ENCODE measurements around the gene PPIL4.

DNA sequence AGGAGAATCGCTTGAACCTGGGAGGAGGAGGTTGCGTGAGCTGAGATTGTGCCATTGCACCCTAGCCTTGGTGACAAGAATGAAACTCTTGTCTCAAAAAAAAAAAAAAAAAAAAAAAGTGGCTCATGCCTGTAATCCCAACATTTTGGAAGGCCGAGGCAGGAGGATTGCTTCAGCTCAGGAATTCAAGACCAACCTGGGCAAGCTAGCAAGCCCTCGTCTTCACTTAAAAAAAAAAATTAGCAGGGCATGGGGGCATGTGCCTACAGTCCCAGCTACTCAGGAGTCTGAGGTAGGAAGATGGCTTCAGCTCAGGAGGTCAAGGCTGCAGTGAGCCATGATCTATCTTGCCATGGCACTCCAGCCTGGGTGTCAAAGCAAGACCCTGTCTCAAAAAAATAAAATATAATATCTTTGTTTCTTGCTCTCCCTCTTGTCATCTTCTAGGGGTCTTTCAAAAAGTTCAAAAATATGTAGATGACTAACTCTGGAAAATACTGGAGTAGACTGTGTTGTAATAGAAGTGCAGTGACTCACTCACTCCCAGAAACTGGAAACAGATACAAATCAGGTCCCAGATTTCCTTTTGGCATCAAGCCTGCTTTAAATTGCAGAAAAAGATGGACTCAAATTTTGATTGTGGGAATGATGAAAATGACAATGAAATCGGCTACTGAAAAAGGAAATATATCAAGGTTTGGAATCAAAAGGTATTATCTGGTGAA is 17.5 kb upstream of the PPIL4 start:
- TF ChIP-seq SOX15 (CRISPR knock-in tag; IDR thresholded peaks at IDR 0.05) (no peak), ZNF138 (CRISPR knock-in tag; conservative IDR thresholded peaks at IDR 0.05) (no peak), ELF4 (CRISPR knock-in tag; IDR thresholded peaks at IDR 0.05; ENCODE audit: low read depth) (no peak)

Measured in WTC11 (cell line).